NCI-H446 (cell line): ENCODE results near the gene PRKCQ.

ENCODE experiments used
- DNase-seq, 2 experiments: peaks; one replicate each; lab custom pipeline; 2025; lab: John Stamatoyannopoulos, UW

The PRKCQ gene

GRCh38 chr10:6567884-6568283, 12.2 kb downstream of the PRKCQ start:
- no peak for DNase-seq

GRCh38 chr10:6567203-6567703, 12.8 kb downstream of the PRKCQ start:
- no peak for DNase-seq

- DNase-seq, result no peak
Measured at GRCh38 chr10:6565588-6565987, 14.5 kb downstream of the PRKCQ start.

- DNase-seq, result no peak
Measured at GRCh38 chr10:6564367-6564766, 15.7 kb downstream of the PRKCQ start.

- DNase-seq, result no peak
Measured at GRCh38 chr10:6563731-6564130, 16.3 kb downstream of the PRKCQ start.

GRCh38 chr10:6563075-6563474, 17.0 kb downstream of the PRKCQ start:
- no peak for DNase-seq

- no peak for DNase-seq
Measured at GRCh38 chr10:6562221-6562620, 17.9 kb downstream of the PRKCQ start.

GRCh38 chr10:6561552-6561951, 18.5 kb downstream of the PRKCQ start:
- no peak for DNase-seq

- no peak for DNase-seq
Measured at GRCh38 chr10:6558759-6559461, 21.2 kb downstream of the PRKCQ start.

GRCh38 chr10:6558272-6558671, 21.8 kb downstream of the PRKCQ start:
- DNase-seq, result no peak

GRCh38 chr10:6553937-6554336, 26.1 kb downstream of the PRKCQ start:
- DNase-seq, result no peak

- no peak for DNase-seq
Measured at GRCh38 chr10:6543431-6544005, 36.6 kb downstream of the PRKCQ start.

GRCh38 chr10:6542999-6543430, 37.1 kb downstream of the PRKCQ start:
- no peak for DNase-seq

GRCh38 chr10:6539833-6540232, 40.2 kb downstream of the PRKCQ start:
- no peak for DNase-seq

- DNase-seq, result no peak
Measured at GRCh38 chr10:6537770-6538169, 42.3 kb downstream of the PRKCQ start.

GRCh38 chr10:6536102-6536501, 44.0 kb downstream of the PRKCQ start:
- DNase-seq, result no peak

- no peak for DNase-seq
Measured at GRCh38 chr10:6535156-6535764, 44.8 kb downstream of the PRKCQ start.

- no peak for DNase-seq
Measured at GRCh38 chr10:6532321-6532720, 47.8 kb downstream of the PRKCQ start.

- DNase-seq, result no peak
Measured at GRCh38 chr10:6530966-6531365, 49.1 kb downstream of the PRKCQ start.

GRCh38 chr10:6530211-6530840, 49.8 kb downstream of the PRKCQ start:
- DNase-seq, result no peak

- DNase-seq, result no peak
Measured at GRCh38 chr10:6528198-6528950, 51.7 kb downstream of the PRKCQ start.

GRCh38 chr10:6525599-6526165, 54.4 kb downstream of the PRKCQ start:
- no peak for DNase-seq
